Left lobe of liver (tissue), 2 donors: ENCODE data around the gene ECHDC1. TPM values are rescaled to one million over a fixed set of nuclear protein-coding genes. Genes with fewer than 3 reads are reported as not detected.

ENCODE experiments used
- ATAC-seq: fragments of 200-7000 bp; cut with Tn5 transposase; one replicate; pipeline ENCODE4 v1.9.1; 2020; ENCODE audit warnings: mild to moderate bottlenecking, moderate library complexity
- DNase-seq: peaks from one replicate; pipeline ENCODE4 v3.0.0-alpha.2; 2020; ENCODE audit warnings: low spot score
- total RNA-seq: library from RNA; stranded (reverse); gene quantifications from one replicate; pipeline ENCODE4 v1.2.1, GENCODE V29; 2021
- donor health status: DM: no; HTN: no; CAD: no; lungs with moderate emphysema.
- donor health status: DM: no; HTN: yes; CAD: no.

Gene ECHDC1
- total RNA-seq, 1 donor from 2014 or later = 36.6 TPM

GRCh38 chr6:127291495-127291894 lies 51.9 kb downstream of the ECHDC1 start:
- DNase-seq (no peak), ATAC-seq (peak; percentile 59)

DNA sequence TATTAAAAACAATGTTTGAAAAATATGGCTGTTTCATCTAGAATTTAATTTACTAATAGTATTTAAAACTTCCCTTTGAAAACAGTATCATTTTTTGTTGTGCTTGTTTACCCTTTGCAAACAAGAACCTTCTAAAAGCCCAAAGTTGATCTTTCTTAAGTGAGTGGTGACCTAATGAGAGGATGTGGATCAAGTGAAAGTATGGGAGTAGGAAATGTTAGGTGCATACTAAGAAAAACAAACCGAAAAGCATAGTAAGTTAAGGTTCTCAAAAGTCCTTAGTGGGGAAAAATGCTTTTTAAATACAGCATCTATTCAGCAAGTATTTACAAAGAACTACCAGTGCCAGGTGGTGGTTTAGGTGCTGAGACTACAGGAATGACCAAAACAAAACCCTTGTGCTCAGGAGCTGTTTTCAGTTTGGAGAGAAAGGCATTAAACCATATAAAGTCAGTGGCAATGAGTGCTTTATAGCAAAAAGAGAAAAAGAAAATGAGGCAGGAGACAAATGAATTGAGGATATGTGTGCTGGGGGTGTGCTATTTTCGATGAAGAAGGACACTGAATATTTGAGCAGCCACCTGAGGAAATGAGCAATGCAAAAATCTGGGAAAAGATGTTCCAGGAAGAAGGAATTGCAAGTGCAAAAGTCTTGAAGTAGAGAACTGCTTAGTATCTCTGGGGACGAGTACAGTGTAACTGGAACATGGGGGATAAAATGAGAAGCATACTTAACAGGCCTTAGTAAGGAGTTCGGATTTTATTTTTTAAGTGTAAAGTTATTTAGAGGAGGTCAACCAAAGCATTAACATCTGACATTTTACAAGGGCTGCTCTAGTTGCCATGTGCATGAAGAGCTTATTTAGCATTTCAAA lies 52.8 kb downstream of the ECHDC1 start:
- DNase-seq (no peak), ATAC-seq (peak; percentile 8)

- DNase-seq = no peak
- no peak for ATAC-seq
Observed at GRCh38 chr6:127289934-127290333, 53.5 kb downstream of the ECHDC1 start.

DNA sequence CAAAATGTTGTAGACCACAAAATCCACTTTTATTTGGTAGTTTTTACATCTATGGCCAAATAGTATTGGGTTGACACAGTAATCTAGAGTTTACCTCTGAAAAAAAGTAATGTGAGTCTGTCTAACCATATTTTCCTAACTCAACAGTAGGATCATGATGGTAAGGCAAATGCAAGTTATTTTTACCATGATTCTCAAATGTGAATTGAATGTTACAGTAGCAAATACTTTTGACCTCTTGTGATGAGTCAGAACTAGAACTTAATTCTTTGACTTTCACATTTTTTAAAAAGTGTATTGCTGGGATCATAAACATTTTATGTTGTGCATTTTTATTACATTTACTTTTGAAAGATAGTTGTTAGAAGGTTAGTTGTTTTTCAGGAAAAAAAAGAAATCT lies 54.7 kb downstream of the ECHDC1 start:
- no peak for DNase-seq
- ATAC-seq = no peak

GRCh38 chr6:127282184-127282583 lies 61.2 kb downstream of the ECHDC1 start:
- no peak for ATAC-seq
- DNase-seq = no peak

DNA sequence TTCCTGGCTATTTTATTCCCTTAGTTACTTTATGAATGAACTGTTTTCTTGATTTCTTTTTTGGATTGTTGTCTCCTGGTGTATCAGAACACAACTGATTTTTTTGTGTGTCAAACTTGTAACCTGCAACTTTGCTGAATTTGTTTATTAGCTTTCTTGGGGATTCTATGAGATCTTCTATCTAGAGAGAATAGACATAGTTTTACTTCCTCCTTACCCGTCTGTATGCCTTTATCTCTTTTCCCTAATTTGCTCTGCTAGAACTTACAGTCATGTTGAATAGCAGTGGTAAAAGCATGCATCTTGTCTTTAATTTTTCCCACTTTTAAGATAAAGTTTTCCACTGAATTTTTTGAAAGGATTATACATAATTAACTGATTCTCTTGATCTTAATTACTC lies 63.6 kb downstream of the ECHDC1 start:
- ATAC-seq (no peak), DNase-seq (no peak)

DNA sequence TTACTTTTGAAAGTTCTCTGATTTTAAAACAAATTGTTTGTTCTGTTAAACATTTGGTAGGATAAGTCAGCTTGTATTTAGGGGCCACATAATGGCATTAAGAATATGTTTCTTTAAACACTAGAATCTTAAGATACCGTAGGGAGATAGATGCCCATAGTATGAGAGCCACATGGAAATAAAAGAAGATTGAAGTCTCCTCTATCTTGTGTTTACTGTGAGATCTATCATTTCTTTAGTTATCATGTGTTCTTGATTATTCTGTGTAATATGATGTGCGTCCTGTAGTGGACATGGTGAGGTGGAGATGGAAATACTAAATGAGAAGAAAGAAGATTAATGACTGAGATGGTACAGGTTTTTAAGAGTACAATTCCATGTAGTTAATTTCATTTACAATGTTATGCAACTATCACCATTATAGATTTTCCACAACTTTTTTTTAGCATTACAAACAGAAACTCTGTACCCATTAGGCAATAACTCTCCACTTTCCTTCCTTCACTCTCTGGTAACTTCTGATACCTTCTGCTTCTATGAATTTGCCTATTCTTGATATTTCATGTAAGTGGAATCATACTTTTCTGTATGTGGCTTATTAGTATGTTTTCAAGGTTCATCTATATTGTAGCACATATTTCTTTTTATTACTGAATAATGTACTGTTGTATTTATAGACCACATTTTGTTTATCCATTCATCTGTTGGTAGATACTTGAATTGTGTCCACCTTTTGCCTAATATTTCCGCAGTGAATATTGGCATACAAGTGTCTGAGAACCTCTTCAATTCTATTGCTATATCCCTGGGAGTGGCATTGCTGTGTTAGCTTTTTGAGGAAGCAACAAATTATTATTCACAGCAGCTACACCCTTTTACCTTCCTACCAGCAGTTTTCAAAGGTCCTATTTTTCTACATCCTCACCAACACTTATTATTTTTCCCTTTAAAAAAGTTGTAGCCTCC lies 65.2 kb downstream of the ECHDC1 start:
- no peak for DNase-seq
- ATAC-seq = peak; percentile 87

- DNase-seq (no peak), ATAC-seq (no peak)
Observed at GRCh38 chr6:127276331-127276730, 67.1 kb downstream of the ECHDC1 start.

GRCh38 chr6:127273499-127273898 lies 69.9 kb downstream of the ECHDC1 start:
- DNase-seq (no peak), ATAC-seq (no peak)

- ATAC-seq (no peak), DNase-seq (no peak)
Observed at GRCh38 chr6:127272576-127272975, 70.8 kb downstream of the ECHDC1 start.

- no peak for ATAC-seq
- DNase-seq = no peak
Observed at GRCh38 chr6:127267646-127268625, 75.5 kb downstream of the ECHDC1 start.

GRCh38 chr6:127266892-127267645 lies 76.3 kb downstream of the ECHDC1 start:
- ATAC-seq (peak; percentile 80), DNase-seq (peak; percentile 79)

DNA sequence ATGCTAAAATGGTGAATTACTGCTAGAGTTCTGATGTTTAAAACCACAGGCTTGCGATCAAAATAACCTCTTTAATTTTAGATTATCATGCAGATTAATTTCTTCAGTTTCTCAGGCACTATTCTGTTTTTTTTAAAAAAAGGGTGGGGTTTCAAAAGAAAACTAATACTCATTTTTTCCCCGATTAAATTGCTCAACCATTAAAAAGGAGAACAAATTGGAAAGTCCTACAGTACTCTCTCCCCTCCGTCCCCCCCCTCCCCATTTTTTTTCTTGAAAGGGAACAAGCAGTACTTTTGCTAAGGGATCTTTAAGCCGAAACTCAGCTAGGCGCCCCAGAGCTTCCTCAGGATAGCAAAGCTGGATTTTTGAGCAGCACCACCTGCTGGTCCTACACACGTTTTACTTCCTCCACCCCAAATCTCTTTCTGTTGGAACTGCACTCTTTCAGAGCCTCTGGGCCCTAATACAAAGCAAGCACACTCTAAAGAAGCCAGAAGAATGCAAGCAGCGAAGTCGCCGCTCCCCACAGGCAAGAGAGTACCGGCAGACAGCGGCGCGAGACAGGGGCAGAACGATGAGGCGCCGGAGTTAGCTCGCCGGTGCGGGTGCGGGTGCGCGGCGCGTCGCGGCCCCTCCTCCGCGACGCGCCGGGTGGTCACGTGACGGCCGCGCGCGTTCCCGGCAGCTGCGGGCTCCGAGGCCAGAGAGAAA lies 77.1 kb downstream of the ECHDC1 start, which contains the start of gene RNF146:
RNF146 (plus strand) TSS at position 687 of the 714 bp plus-strand sequence. CDS start 13,475 bp downstream, outside the sequence.
- DNase-seq (peak; percentile 89), ATAC-seq (peak; percentile 92)

GRCh38 chr6:127263481-127263880 lies 79.9 kb downstream of the ECHDC1 start:
- no peak for ATAC-seq
- DNase-seq = no peak

GRCh38 chr6:127262896-127263295 lies 80.5 kb downstream of the ECHDC1 start:
- no peak for ATAC-seq
- no peak for DNase-seq

GRCh38 chr6:127255286-127255685 lies 88.1 kb downstream of the ECHDC1 start:
- DNase-seq (no peak), ATAC-seq (no peak)

- DNase-seq = no peak
- ATAC-seq = no peak
Observed at GRCh38 chr6:127249621-127250020, 93.8 kb downstream of the ECHDC1 start.

DNA sequence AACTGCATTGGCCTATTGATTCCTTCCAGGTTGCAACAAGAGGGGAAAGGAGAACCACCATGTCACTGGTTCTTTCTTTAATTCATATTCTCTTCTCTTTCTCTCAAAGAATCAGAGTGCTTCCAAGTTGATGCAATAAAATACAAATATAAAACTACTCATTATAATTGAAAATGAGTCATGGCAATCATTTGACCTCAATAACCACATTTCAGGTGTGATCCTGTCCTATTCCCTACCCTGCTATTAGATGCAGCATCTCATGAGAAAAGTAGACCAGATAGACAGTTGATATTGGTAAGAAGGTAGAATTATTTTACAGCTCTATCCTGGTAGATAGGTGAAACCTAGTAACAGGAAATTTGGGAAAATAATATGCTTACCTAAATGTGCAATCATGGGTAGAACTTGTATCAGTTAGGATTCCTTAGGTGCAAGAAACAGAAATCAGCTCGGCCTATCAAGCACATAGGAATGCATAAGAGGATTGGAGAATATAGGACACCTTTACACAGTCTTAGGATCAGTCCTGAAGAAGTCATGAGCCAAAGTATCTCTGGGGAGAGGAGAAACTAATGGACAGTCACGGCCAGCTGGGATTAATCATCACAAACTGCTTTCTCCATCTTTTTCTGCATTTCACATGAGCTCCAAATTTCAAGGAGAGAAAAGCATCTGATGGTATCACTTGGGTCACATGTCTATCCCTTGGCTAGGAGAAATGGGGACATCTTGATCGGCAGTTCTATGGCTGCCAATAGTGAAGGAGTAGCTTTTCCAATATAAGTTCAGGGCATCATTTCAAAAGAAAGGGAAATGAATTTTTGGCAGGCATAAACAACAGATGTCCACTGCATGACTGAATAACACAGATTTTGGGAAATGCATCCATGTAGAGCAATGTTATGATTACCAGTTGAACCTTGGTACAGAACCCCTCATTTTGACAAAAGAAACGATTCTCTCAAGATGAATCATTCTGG lies 96.0 kb downstream of the ECHDC1 start:
- DNase-seq (no peak), ATAC-seq (no peak)
